ENCODE measurements around the gene ZNF536. TPM values are rescaled to one million over a fixed set of nuclear protein-coding genes. Genes with fewer than 3 reads are reported as not detected.

The ZNF536 gene
- total and polyA plus RNA-seq, 10 of the 15 experiments (the other 5 are each of a cell fraction or from before 2014, with no cell fraction given): not detected

GRCh38 chr19:30441011-30441410 lies 68.8 kb downstream of the ZNF536 start:
- no peaks in the 10 kb centered on the region; the same call in 2 of the 3 replicates for H3K9me3 ChIP-seq (replicated peaks; ENCODE audit: control insufficient read depth, insufficient read depth, low read length)
- in situ Hi-C loops (cut with MboI) (no loop called here), intact Hi-C loops (cut with micrococcal nuclease; ENCODE audit: unreplicated experiment) (no loop called here)
- ChIA-PET RAD21 (ENCODE audit: unreplicated experiment) (no interaction called here), POLR2A (no interaction called here), SMC1A (ENCODE audit: uncharacterized antibody, unreplicated experiment) (no interaction called here), CTCF (no interaction called here)
- 14% methylated on average over 4 of the region's 4 CpGs for WGBS (ENCODE audit: insufficient coverage, insufficient replicate concordance, low lambda C conversion rate, missing lambda C conversion rate)
- no peaks in the 10 kb centered on the region for H3K79me2 ChIP-seq (ENCODE audit: control insufficient read depth, insufficient read depth, low read length)
- H2AFZ ChIP-seq (ENCODE audit: control insufficient read depth, low read depth, low read length): no peak overlapping the region
- FAIRE-seq (no peak), DNase-seq (ENCODE audit: low read depth, low spot score) (no peak), ATAC-seq (no peak)
- H3K27ac ChIP-seq (ENCODE audit: control insufficient read depth, insufficient read depth): no peak overlapping the region
- H4K20me1 ChIP-seq (ENCODE audit: control insufficient read depth, insufficient read depth): no peaks in the 10 kb centered on the region
- no TSS peak for BruUV-seq (replicated peaks)
- no peak for TF ChIP-seq MLLT1 (IDR thresholded peaks at IDR 0.05)
- TF ChIP-seq ZNF207 (IDR thresholded peaks at IDR 0.05; ENCODE audit: borderline replicate concordance): no peak
- TF ChIP-seq GABPA (IDR thresholded peaks at IDR 0.05; ENCODE audit: low read depth): no peak
- no peak for TF ChIP-seq ZBTB11 (CRISPR knock-in tag; IDR thresholded peaks at IDR 0.05)
- TF ChIP-seq KLF5 (IDR thresholded peaks at IDR 0.05; ENCODE audit: partially characterized antibody): no peak
- TF ChIP-seq RUNX3 (IDR thresholded peaks at IDR 0.05; ENCODE audit: low read length): no peak
- TF ChIP-seq SRF (IDR thresholded peaks at IDR 0.05; ENCODE audit: low read depth in 2 of 2, low read length in 2 of 2): no peak
- TF ChIP-seq CBFB (IDR thresholded peaks at IDR 0.05; ENCODE audit: low read depth): no peak
- no peak for TF ChIP-seq ZBED1 (IDR thresholded peaks at IDR 0.05; ENCODE audit: borderline replicate concordance)
- TF ChIP-seq, protein P1, sequence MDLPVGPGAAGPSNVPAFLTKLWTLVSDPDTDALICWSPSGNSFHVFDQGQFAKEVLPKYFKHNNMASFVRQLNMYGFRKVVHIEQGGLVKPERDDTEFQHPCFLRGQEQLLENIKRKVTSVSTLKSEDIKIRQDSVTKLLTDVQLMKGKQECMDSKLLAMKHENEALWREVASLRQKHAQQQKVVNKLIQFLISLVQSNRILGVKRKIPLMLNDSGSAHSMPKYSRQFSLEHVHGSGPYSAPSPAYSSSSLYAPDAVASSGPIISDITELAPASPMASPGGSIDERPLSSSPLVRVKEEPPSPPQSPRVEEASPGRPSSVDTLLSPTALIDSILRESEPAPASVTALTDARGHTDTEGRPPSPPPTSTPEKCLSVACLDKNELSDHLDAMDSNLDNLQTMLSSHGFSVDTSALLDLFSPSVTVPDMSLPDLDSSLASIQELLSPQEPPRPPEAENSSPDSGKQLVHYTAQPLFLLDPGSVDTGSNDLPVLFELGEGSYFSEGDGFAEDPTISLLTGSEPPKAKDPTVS (IDR thresholded peaks at IDR 0.05; ENCODE audit: low read depth, low read length): no peak
- no peak for TF ChIP-seq BCL11A (IDR thresholded peaks at IDR 0.05; ENCODE audit: low read depth, low read length)
- TF ChIP-seq, protein P2, sequence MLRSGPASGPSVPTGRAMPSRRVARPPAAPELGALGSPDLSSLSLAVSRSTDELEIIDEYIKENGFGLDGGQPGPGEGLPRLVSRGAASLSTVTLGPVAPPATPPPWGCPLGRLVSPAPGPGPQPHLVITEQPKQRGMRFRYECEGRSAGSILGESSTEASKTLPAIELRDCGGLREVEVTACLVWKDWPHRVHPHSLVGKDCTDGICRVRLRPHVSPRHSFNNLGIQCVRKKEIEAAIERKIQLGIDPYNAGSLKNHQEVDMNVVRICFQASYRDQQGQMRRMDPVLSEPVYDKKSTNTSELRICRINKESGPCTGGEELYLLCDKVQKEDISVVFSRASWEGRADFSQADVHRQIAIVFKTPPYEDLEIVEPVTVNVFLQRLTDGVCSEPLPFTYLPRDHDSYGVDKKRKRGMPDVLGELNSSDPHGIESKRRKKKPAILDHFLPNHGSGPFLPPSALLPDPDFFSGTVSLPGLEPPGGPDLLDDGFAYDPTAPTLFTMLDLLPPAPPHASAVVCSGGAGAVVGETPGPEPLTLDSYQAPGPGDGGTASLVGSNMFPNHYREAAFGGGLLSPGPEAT (IDR thresholded peaks at IDR 0.05; ENCODE audit: low read depth): no peak
- TF ChIP-seq SMARCA5 (IDR thresholded peaks at IDR 0.05): no peak
- H3K9ac ChIP-seq (ENCODE audit: control insufficient read depth, insufficient read depth, low read length): no peak overlapping the region
- H3K36me3 ChIP-seq (ENCODE audit: control insufficient read depth in 2 of 2, insufficient read depth in 2 of 2, low read length in 1 of 2): no peaks in the 10 kb centered on the region
- H3K4me2 ChIP-seq (ENCODE audit: control insufficient read depth, insufficient read depth): no peak overlapping the region
- no peaks in the 10 kb centered on the region for H3K4me1 ChIP-seq (ENCODE audit: control insufficient read depth, insufficient read depth, low read length)
- no peak overlapping the region for H3K4me3 ChIP-seq
- no peaks in the 10 kb centered on the region for H3K27me3 ChIP-seq (replicated peaks in 1 of 2; ENCODE audit: control insufficient read depth in 2 of 2, insufficient read depth in 2 of 2, low read length in 1 of 2)
